Nephron (organoid): ENCODE measurements around the gene GAR1.

Experiments used
- H3K27ac Mint-ChIP-seq, 3 experiments: 2 replicates each; pipeline ENCODE4 v1.8.0; 2020; ENCODE audit warnings: mixed read lengths in 3 of 3, mild to moderate bottlenecking in 2 of 3, moderate library complexity in 1 of 3
- H3K27me3 Mint-ChIP-seq: 2 replicates; pipeline ENCODE4 v1.8.0; 2021; ENCODE audit warnings: low read depth, mild to moderate bottlenecking, moderate library complexity, mixed read lengths
- H3K36me3 Mint-ChIP-seq: 2 replicates; pipeline ENCODE4 v1.8.0; 2020; ENCODE audit warnings: low read depth, mixed read lengths
- H3K4me1 Mint-ChIP-seq: 2 replicates; pipeline ENCODE4 v1.8.0; 2020; ENCODE audit warnings: mixed read lengths
- H3K4me3 Mint-ChIP-seq, 3 experiments: 2 replicates each; pipeline ENCODE4 v1.8.0; 2020; ENCODE audit warnings: mild to moderate bottlenecking in 3 of 3, mixed read lengths in 3 of 3, moderate library complexity in 2 of 3
- H3K9me3 Mint-ChIP-seq: 2 replicates; pipeline ENCODE4 v1.8.0; 2020; ENCODE audit warnings: mixed read lengths
- TF ChIP-seq, protein P1 (sequence below), 3 experiments: fragments of 200-600 bp; sonication (generic); IDR thresholded peaks; one replicate each; pipeline ENCODE4 v1.5.0; 2021; ENCODE audit warnings: antibody characterized with exemption in 3 of 3; ENCODE audit not compliant: unreplicated experiment in 3 of 3

GAR1 gene

DNA sequence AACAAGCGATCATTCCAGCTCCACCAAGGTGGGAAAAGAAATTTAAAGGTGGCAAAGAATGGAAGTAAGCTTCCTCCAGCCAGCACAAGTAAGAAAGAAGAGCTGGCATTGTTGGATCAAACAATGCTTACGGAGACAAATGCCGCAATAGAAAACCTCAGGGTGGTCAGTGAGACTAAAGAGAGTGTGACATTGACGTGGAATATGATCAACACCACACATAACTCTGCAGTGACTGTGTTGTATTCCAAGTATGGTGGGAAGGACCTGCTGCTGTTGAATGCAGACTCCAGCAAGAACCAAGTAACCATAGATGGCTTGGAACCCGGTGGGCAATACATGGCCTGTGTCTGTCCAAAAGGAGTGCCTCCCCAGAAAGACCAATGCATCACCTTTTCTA lies 54.5 kb downstream of the GAR1 start:
- TF ChIP-seq, protein P1, sequence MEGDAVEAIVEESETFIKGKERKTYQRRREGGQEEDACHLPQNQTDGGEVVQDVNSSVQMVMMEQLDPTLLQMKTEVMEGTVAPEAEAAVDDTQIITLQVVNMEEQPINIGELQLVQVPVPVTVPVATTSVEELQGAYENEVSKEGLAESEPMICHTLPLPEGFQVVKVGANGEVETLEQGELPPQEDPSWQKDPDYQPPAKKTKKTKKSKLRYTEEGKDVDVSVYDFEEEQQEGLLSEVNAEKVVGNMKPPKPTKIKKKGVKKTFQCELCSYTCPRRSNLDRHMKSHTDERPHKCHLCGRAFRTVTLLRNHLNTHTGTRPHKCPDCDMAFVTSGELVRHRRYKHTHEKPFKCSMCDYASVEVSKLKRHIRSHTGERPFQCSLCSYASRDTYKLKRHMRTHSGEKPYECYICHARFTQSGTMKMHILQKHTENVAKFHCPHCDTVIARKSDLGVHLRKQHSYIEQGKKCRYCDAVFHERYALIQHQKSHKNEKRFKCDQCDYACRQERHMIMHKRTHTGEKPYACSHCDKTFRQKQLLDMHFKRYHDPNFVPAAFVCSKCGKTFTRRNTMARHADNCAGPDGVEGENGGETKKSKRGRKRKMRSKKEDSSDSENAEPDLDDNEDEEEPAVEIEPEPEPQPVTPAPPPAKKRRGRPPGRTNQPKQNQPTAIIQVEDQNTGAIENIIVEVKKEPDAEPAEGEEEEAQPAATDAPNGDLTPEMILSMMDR (IDR thresholded peaks at IDR 0.05; ENCODE audit: unreplicated experiment in 3 of 3): no peak
- Mint-ChIP-seq H3K4me1 (peaks cover 4% of the 10 kb centered on the region), H3K9me3 (no peaks in the 10 kb centered on the region), H3K27me3 (peaks cover 5% of the 10 kb centered on the region), H3K36me3 (no peaks in the 10 kb centered on the region), H3K27ac (no peak overlapping the region), H3K4me3 (no peak overlapping the region)

DNA sequence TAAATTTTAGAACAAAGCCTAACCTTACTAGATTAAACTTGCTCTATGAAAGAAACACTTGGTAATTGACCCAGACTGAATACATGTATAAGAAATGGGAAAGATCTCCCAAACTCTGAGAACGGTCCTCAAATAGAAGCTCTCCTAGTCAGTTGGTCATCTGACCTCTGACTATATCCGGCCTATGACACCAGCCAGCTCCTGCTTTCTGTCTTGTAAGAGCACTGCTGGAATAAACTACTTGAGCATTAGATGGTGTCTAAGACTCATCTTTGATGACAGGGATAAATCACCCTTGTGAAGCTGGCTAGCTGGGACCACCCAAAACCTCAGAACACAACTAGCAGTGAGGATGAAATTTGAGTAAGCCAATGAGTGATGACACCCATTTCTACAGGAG lies 56.5 kb downstream of the GAR1 start:
- Mint-ChIP-seq H3K4me1 (peaks cover 4% of the 10 kb centered on the region), H3K4me3 (no peak overlapping the region), H3K36me3 (no peaks in the 10 kb centered on the region), H3K27ac (no peak overlapping the region), H3K9me3 (no peaks in the 10 kb centered on the region), H3K27me3 (peaks cover 9% of the 10 kb centered on the region)
- TF ChIP-seq, protein P1 (IDR thresholded peaks at IDR 0.05; ENCODE audit: unreplicated experiment in 3 of 3): no peak

DNA sequence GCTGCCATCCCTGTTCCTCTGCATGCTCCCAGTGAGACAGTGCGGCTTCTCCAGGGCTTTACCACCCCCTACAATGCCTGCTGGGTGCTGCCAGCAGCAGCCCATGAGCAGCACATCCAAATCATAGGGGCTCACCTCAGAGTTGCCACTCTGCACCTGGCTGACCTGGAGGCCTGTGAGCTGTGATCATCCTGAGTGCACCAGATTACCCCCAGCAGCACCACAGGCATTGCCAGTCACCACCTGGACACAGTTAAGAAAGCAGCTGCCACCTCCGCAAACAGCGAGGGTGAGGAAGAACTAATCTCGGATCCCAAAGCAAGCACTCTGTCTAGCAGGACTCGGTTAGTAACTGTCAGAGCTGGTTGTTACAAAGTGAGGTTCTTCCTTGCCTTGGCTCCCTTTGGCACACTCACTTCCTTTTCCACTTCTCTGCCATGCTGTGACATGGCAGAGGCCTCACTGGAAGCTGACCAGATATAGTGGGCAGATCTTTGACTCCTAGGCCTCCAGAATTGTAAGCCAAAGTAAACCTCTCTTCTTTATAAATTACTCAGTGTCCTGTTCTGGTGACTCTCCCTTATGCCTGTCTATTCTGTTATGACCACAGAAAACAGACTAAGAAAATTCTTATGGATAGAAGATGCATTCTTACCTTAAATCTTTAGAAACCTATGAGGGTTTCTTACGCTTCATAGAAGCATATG lies 57.5 kb downstream of the GAR1 start:
- Mint-ChIP-seq H3K36me3 (no peaks in the 10 kb centered on the region), H3K9me3 (no peaks in the 10 kb centered on the region), H3K27me3 (peaks cover 9% of the 10 kb centered on the region), H3K27ac (no peak overlapping the region), H3K4me1 (peaks cover 10% of the 10 kb centered on the region), H3K4me3 (no peak overlapping the region)
- TF ChIP-seq, protein P1 (IDR thresholded peaks at IDR 0.05; ENCODE audit: unreplicated experiment in 3 of 3): no peak

DNA sequence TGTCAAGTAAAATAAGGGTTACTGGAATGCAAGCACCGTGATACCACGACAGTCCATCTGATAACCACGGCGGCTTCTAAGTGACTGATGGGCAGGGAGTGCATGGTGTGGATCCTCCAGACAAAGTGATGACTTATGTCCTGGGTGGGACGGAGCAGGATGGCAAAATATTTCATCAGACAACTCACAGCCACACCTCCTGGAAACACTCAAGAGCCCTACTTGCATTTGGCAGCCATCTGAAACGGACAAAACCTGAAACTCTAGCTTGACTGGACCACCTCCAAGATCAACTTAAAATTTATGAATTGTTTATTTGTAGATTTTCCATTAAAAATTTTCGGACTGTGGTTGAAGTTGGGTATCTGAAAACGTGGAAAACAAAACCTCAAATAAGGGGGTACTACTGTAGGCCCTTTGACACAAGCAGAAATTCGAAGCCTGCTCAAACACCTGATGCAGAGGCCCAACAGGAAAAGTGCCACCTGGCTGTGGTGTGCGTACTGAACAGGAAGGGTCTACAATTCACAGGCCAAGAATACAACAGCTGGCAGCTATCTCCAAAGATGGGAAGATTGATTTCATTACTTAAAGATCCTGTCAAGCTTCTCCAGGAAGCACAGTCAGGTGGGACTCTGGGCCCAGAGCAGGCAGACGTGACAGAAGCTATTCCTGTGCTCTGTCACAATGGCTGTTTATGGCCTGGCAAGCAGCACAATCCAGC lies 58.4 kb downstream of the GAR1 start:
- H3K9me3 Mint-ChIP-seq: no peaks in the 10 kb centered on the region
- TF ChIP-seq, protein P1 (IDR thresholded peaks at IDR 0.05; ENCODE audit: unreplicated experiment in 3 of 3): no peak
- peaks cover 10% of the 10 kb centered on the region for H3K4me1 Mint-ChIP-seq
- peaks cover 9% of the 10 kb centered on the region for H3K27me3 Mint-ChIP-seq
- no peak overlapping the region for H3K27ac Mint-ChIP-seq
- H3K4me3 Mint-ChIP-seq: no peak overlapping the region
- H3K36me3 Mint-ChIP-seq: no peaks in the 10 kb centered on the region
